ENCODE results near the gene ZNF423.

- TF ChIP-seq POLR2A (IDR thresholded peaks at IDR 0.05) (no peak), CTCF (IDR thresholded peaks at IDR 0.05) (no peak), POLR2AphosphoS5 (IDR thresholded peaks at IDR 0.05) (no peak), EP300 (IDR thresholded peaks at IDR 0.05) (no peak)
These were observed 19.7 kb downstream of the ZNF423 start for GRCh38 chr16:49836218-49836617.
